Activated T-helper 1 cell treated with Interleukin-2 at 50 U/mL for 16 hours (primary cell): ENCODE results near the gene NACC1.

Experiments
- DNase-seq: peaks from one replicate; pipeline ENCODE4 v3.0.0-alpha.2; 2020; ENCODE audit warnings: low read depth

Gene NACC1

DNA sequence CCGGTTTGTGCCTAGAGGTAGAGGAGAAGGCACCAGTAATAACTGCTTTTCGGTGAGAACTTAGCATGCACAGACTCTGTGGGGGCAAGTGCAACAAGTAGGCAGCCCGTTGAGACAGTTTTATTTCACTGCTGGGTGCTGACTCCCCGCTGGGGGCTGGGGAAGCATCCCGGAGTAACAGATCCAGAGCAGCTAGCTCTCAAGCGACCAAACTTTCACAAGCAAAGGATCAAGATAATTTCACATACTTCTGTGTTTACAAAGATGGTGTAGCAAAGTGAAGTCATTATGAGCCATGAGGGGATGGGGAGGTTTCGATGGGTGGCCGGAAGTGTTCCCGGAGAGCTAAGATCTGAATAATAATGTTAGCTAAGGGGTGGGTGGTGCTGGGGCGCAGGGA is 2.8 kb downstream of the NACC1 start:
- DNase-seq, result no peak

DNA sequence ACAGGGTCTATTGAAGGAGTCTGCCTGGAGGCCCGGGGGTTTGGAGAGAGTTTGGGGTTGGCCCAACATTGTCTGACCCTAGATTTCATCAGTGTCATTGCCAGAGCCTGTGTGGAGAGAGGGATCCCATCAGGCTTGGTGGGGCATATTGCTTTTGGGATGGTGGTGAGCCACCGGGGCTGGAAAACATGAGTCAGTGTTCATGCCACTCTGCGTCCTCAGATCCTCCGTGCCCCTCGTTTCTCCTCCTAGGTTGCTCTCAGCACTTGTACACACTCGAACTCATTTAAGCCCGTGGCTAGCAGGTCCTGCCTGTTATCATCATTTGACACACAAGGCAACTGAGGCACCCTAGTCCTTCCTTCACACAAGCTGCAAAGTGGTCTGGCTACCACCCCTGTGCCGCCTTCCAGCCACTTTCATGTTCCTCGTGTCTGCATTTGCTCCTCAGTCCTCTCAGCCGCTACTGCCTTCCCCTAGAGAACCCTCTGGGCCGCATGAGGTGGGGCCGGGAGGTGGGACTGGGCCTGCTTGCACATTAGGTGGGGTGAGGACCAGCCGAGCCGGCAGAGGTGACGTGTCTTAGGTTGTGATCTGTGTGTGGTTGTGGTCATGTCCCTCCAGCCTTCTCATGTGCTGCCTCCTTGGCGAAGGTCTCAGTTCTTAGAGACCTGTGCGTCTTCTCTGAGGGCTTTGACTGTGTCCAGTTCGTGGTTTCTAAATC is 3.6 kb downstream of the NACC1 start:
- DNase-seq, result no peak

DNA sequence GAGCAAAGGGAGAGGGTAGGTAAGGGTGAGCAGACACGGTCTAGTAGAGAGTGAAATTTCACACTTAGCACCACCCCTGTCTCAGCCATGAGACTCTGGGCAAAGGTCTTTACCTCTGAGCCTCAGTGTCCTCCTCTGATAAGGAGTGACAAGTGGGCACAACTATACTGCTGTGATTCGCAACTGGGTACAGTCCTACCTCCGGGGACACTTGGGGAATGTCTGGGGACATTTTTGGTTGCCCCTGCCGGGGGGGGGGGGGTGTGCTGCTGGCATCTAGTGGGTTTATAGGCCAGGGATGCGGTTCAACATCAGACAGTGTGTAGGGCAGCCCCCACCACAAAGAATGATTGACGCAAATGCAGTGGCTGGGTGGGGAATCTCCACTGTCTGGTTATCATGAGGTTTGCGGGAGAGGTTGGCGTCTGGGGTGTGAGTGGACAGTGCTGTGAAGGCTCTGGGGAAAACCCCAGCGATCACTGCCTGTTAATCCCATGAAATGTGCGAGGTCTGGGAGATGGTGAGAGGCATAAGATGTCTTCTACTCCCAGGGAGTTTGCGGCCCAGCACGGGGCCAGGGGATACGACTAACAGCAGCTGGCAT is 4.3 kb downstream of the NACC1 start:
- DNase-seq, result no peak

DNA sequence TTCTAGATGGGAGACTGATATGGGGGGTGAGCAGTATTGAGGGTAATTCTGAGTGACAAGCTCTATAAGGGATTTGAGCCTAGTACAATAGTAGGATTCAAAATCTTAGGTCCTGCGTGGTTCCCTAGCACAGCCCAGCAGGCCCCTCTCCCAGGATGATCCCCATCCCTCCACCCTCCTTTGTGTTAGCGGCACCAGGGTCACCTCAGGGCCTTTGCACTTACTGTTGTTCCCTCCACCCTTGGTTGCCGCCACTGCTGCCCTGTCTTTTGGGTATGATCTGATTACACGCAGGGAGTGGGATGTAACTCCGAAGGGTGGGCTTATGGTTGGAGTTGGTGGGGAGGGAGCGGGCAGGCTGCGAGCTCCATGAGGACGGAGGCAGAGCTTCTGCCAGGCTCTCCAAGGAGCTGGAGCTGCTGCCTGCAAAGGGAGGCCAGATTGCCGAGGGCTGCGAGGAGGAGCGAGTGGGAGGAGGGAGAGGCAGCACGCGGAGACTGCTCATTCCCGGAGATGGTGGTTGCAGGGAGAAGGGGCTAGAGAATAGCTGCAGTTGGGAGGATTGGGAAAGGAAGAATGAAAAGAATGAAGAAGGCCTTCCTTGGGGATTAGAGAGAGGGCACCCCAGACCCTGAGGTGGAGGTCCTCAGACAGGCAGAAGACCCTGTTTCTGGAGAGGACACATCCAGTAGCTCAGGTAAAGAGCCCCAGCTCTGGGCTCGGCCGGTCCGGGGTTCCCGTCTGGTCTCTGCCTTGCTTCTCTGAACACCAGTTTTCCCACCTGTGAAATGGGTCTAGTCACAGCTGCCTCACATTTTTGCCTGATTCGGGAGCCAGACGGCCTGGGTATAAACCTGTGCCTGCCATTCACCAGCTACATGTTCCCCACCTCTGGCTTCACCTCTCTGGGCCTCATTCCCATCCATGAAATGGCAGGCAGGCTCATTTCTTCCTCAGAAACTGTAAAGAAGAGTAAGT is 5.2 kb downstream of the NACC1 start:
- no peak for DNase-seq

DNA sequence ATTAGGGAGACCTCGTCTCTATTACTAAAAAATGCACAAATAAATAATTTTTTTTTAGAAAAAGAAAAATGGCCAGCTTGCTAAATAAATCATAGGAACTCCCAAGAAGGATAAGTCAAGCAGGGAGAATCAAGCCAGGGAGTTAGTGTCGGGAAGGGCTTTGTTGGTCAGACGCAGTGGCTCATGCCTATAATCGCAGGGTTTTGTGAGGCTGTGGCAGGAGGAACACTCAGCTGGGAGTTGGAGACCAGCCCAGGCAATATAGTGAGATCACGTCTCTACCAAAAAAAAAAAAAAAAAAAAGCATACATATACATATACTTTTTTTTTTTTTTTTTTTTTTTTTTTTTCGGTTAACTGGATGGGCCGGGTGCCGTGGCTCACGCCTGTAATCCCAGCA is 9.0 kb downstream of the NACC1 start:
- DNase-seq, result no peak

DNA sequence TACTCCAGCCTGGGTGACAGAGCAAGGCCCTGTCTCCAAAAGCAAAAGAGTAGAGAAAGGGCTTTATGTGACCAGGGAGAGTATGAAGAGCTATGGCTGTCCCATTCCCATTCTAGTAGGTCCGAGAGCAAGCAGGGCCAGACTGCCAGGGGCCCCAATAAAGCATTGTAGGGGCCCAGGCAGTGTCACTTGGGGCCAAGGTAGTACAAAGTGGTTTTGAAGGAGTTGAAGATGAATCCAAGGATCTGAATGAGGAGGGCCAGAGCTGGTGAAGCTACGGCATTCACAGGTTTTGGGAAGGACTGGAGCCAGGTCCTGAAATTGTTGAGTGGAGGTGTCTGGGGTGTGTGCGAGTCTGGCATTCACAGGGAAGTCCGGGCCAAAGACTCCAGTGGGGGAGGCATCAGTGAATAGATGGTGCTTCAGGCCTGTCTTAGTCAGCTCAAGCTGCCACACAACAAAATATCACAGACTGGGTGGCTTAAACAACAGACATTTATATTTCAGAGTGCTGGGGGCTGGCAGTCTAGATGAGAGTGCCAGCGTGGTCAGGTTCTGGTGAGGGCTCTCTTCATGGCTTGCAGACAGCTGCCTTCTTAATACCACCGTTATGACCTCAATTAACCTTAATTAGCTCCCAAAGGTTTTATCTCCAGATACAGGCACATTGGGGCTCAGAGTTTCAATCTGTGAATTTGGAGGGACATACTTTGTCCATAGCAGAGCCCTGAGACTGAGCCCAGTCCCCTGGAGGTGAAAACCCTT is 9.9 kb downstream of the NACC1 start:
- DNase-seq, result no peak

DNA sequence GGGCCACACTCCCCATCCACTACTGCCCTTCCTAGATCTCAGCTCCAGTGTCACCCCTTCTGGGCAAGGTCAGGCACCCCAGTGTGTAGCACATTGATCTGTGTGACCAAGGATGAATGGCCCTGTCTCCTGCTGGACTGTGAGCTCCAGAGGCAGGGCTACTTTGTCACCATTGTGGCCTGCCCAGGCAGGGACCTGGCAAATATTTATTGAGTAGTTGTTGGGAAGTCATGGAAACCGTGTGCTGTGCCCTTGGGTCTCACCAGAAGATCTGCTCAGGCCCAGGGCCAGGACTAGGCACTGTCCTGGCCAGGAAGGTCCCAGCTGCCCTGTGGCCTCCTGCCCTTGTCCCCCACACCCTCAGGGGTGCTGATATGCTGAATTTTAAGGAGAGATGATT is 10.5 kb downstream of the NACC1 start:
- no peak for DNase-seq

DNA sequence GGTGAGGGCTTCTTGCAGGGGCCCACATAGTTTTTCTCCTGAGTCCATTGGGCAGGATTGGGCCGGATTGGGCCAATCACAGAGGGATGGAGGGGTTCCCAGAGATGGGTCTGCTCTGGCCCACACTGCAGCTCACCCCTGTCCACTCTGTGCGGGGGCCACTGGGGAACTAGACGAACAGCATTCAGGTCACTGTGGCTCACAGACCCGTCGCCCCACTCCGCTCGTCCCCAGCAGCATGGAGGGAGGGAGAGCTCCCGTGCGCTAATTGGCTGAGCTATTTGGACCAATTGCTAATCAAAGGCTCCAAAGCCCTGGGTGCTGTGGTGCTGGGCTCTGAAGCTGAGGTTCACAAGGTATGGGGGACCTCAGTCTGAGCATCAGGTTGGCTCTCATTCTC is 11.3 kb downstream of the NACC1 start:
- no peak for DNase-seq

DNA sequence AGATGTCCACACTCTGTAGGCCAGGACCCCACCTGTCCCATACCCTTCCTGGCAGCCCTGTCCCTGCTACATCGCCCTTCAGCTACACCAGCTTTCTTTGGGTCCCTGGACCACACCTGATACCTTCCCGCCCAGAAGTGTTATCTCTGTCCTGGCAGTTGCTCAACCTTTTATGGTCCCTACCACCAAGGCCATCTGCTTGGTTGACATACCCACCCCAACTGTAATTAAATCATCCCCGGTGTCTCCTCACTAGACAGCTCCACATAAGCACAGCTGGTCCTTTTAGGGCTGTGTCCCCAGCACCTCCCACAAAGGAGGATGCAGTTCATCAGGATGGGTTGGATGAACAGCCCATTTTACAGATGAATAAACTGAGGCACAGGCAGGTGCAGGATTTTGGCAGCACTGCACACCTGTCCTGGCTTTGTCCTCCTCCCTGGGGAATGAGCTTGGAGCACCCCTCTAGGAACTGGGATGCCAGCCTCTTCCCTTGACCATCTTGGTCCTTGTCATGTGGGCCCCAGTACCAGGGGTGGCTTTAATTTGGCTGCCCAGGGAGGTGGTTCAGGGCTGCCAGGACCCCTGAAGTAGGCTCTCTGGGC is 12.9 kb downstream of the NACC1 start:
- no peak for DNase-seq

DNA sequence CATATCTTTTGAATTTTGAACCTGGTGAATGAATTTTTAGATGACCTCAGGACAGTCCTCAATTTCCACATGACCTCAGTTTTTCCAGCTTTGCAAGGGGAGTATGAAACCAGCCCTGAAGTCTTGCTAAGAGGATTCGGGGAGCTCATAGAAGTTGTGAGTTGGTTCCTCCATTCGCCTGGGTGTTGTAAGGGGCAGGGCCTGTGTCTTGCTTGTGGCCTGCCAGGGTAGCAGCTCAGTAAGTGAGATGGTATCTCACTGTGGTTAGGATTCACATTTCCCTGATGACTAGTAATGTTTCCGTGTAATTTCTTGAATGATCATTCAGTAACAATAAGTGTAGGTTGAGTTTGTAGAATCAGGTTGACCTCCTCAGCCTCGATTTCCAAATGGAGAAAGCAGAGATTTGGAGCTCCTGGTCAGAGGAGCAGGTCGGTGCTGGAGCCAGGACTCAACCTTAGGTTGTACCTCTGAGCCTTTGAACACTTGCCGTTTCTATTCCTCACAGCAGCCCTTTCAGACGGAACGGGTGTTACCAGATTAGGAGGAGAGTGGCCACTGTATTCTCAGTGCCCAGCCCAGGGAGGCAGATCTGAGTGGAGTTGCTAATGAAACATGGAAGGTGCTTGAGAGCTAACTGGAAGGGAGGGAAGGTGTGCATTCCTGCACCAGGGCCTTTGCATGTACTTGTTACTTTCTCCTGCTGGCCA is 14.6 kb downstream of the NACC1 start:
- no peak for DNase-seq

DNA sequence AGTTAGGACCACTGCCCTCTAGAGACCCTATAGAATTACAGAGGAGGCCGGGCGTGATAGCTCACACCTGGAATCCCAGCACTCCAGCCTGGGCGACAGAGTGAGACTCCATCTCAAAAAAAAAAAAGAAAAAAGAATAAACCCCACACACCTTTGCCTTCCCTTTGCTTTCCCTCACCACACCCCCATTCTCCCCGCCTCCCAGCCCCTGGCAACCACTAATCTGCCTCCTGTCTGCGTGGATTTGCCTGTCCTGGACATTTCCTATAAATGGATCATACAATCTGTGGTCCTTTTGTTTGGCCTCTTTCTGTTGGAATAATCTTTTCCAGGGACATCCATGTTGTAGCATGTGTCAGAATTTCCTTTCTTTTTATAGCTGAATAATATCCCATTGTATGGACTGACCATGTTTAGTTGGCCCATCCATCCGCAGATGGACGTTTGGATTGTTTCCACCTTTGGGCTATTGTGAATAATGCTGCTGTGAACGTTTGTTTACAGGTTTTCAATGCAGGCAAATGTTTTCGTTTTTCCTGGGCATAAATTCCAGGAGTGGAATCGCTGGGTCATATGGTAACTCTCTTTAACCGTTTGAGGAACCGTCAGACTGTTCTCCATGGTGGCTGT is 15.3 kb downstream of the NACC1 start:
- DNase-seq, result no peak

DNA sequence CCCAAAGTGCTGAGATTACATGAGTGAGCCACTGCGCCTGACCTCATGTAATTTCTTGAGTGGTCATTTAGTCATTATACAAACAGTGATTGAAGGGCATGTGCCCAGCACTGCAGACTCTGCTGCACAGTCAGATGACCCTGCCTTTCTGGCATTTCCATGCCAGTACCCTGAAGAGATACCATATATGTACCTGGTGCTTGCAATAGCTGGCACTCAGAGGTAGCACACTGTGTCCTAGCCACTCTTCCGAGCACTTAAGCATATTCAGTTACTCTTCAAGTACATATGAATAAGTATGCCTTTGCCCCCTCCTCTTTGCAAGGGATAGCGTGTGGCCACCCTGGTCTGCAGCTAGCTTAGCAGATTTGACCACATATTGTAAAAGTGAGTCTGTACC is 16.6 kb downstream of the NACC1 start:
- no peak for DNase-seq

DNA sequence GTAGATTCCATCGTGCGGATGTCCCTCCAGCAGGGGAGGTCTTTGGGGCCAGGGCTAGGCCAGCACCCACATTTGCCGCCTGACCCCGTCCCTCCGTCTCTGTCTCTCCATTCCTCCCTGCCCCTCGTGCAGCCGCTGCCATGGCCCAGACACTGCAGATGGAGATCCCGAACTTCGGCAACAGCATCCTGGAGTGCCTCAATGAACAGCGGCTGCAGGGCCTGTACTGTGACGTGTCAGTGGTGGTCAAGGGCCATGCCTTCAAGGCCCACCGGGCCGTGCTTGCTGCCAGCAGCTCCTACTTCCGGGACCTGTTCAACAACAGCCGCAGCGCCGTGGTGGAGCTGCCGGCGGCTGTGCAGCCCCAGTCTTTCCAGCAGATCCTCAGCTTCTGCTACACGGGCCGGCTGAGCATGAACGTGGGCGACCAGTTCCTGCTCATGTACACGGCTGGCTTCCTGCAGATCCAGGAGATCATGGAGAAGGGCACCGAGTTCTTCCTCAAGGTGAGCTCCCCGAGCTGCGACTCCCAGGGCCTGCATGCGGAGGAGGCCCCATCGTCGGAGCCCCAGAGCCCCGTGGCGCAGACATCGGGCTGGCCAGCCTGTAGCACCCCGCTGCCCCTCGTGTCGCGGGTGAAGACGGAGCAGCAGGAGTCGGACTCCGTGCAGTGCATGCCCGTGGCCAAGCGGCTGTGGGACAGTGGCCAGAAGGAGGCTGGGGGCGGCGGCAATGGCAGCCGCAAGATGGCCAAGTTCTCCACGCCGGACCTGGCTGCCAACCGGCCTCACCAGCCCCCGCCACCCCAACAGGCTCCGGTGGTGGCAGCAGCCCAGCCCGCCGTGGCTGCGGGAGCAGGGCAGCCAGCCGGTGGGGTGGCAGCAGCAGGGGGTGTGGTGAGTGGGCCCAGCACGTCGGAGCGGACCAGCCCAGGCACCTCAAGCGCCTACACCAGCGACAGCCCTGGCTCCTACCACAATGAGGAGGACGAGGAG is 17.3 kb downstream of the NACC1 start:
- no peak for DNase-seq

DNA sequence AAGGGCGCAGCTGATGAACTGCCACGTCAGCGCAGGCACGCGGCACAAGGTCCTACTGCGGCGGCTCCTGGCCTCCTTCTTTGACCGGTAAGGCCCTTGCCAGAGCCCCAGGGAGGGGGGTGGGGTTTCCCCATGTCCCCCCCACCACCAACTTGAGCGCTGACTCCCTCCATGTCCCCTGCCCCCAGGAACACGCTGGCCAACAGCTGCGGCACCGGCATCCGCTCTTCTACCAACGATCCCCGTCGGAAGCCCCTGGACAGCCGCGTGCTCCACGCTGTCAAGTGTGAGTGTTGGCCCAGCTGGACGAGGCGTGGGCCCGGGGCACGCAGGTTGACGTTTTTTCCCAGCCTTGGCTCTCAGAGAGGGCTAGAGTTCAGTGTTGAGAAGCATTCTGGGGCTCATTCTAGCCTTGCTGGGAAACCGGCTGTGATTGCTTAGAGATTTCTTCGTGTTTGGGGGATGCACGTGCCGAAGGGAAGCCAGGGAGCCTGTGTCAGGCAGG is 19.3 kb downstream of the NACC1 start:
- no peak for DNase-seq

DNA sequence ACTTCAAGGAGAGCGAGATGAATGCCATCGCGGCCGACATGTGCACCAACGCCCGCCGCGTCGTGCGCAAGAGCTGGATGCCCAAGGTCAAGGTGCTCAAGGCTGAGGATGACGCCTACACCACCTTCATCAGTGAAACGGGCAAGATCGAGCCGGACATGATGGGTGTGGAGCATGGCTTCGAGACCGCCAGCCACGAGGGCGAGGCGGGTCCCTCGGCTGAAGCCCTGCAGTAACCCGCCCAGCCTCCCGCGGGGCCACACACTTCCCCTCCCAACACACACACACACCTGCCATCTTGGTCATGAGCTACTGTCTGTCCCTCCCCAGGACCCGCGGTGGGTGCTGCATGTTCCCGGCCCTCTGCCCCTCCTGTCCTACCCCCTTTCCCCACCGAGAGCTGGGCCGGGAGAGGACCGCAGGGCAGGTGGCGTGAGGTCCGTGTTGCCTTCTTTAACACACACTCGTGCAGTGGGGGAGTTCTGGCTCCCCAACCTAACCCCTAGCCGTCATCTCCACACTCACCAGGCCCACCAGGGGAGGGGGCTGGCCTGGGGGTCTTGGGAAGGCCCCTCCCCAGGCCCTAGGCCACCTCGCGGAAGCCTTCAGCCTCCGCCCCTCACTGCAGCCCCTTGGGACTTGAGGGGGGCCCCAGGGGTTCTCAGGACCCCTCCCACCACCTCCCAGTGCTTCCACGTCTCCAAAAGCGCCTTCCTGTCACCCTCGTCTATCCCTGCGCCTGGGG is 20.3 kb downstream of the NACC1 start:
- DNase-seq, result no peak

DNA sequence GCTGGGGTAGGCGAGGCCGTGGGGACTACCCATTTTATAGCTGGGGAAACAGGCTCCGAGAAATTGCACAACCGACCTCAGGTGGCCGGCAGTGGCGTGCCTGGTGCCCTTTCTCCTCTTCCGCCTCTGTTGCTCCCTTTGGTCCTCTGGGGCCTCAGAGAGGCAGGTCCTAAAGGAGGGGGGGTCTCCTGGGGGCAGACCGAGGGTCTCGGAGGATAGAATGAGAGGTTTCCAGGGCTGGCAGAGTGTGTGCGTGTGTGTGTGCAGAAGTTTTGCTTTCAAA is 20.8 kb downstream of the NACC1 start:
- DNase-seq, result no peak

DNA sequence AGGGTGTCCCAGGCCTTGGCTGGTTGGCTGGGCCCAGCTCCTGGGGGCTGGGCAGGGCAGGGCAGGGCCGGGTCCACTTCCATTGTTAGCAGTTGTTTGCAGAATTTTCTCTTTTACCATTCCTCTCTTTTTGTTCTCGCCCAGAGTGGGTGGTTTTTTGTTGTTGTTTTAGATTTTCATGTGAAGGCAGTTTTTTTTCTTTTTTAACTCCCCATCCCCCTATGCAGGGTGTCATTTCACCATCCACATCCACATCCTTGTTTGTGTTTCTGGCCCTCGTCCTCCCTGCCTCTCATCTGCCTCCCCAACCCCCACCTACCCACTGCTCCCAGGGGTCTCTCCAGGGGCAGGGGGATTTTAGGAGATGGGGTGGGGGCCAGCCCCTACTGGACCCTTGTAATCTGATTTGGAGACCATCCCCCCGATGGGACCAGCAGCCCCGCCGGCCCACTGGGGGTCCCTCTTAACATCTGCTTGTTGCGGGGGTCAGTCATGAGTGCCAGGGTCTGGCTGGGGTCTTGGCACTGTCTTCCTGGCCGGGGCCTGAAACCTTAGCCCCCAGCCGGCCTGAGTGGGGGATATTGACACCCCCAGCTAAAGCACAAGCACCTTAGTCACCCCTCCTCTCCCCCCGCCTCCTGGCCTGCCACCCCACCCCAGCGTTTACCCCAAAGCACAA is 21.7 kb downstream of the NACC1 start:
- DNase-seq, result no peak
